K562 (cell line): Measurements from ENCODE around the gene CEP44.

Source experiments
- CTCF ChIP-seq, 3 experiments: IDR thresholded peaks in 2 of 3; conservative IDR thresholded peaks in 1 of 3; 2 replicates each; pipeline ENCODE4 v1.5.1; 2011 to 2012; ENCODE audit warnings: low read length in 3 of 3, mild to moderate bottlenecking in 3 of 3, control low read depth in 2 of 3, improper control_type of control experiment in 1 of 3, inconsistent platforms in 1 of 3, low read depth in 1 of 3, mixed read lengths in 1 of 3, moderate library complexity in 1 of 3; ENCODE audit not compliant: insufficient read depth in 2 of 3
- EP300 ChIP-seq: IDR thresholded peaks from 2 replicates; pipeline ENCODE4 v1.6.1; 2012; ENCODE audit warnings: low read length, improper control_type of control experiment
- FOXK1 ChIP-seq: sonication (generic); formaldehyde crosslinking; IDR thresholded peaks from 2 replicates; pipeline ENCODE4 v1.8.0; 2022; ENCODE audit warnings: missing genetic modification reagents, mild to moderate bottlenecking, borderline replicate concordance
- IRF2 ChIP-seq: sonication (generic); formaldehyde crosslinking; IDR thresholded peaks from 2 replicates; pipeline ENCODE4 v1.8.1; 2022; ENCODE audit warnings: mild to moderate bottlenecking, missing genetic modification reagents
- MTA3 ChIP-seq: fragments of 450-650 bp; formaldehyde crosslinking; IDR thresholded peaks from 2 replicates; pipeline ENCODE4 v1.6.1; 2017; ENCODE audit warnings: mild to moderate bottlenecking, borderline replicate concordance
- POLR2A ChIP-seq: fragments of 450-650 bp; conservative IDR thresholded peaks from 2 replicates; pipeline ENCODE4 v1.6.1; 2016
- POLR2AphosphoS5 ChIP-seq: IDR thresholded peaks from 2 replicates; pipeline ENCODE4 v1.6.1; 2011; ENCODE audit warnings: mild to moderate bottlenecking, low read depth, low read length, moderate library complexity; ENCODE audit not compliant: control insufficient read depth, insufficient read depth
- SIN3A ChIP-seq, 2 experiments: fragments of 150-350 bp in 1 of 2; IDR thresholded peaks; 2 replicates each; pipeline ENCODE4 v1.6.1; 2011 to 2016; ENCODE audit warnings: borderline replicate concordance in 2 of 2, low read depth in 2 of 2, low read length in 2 of 2, mild to moderate bottlenecking in 2 of 2, moderate library complexity in 2 of 2; ENCODE audit not compliant: control insufficient read depth in 1 of 2
- TBL1XR1 ChIP-seq, 2 experiments: IDR thresholded peaks; 2 replicates each; pipeline ENCODE4 v1.6.1; 2012; ENCODE audit warnings: improper control_type of control experiment in 2 of 2, low read length in 2 of 2, mild to moderate bottlenecking in 1 of 2
- TEAD1 ChIP-seq, 2 experiments: fragments of 450-650 bp in 1 of 2; sonication (generic) in 1 of 2; formaldehyde crosslinking; IDR thresholded peaks; 2 replicates each; pipeline versions ENCODE4 v1.4.0 to v1.8.0; 2020 to 2022; ENCODE audit warnings: mild to moderate bottlenecking in 2 of 2, missing genetic modification reagents in 1 of 2
- ZZZ3 ChIP-seq: fragments of 450-650 bp; IDR thresholded peaks from 2 replicates; pipeline ENCODE4 v1.6.1; 2016; ENCODE audit warnings: antibody characterized with exemption, mild to moderate bottlenecking, moderate library complexity

GRCh38 chr4:174254613-174255012, 29.1 kb upstream of the CEP44 start:
- TF ChIP-seq POLR2A (no peak), TEAD1 (CRISPR knock-in tag; IDR thresholded peaks at IDR 0.05) (no peak), IRF2 (CRISPR knock-in tag) (no peak), POLR2AphosphoS5 (no peak), EP300 (no peak), MTA3 (no peak), CTCF (IDR thresholded peaks at IDR 0.05 in 2 of 3, conservative IDR thresholded peaks at IDR 0.05 in 1 of 3; ENCODE audit: insufficient read depth in 2 of 3, low read depth in 1 of 3, low read length in 3 of 3) (no peak), TBL1XR1 (IDR thresholded peaks at IDR 0.05; ENCODE audit: low read length in 2 of 2) (no peak), ZZZ3 (no peak), SIN3A (IDR thresholded peaks at IDR 0.05; ENCODE audit: borderline replicate concordance in 2 of 2, control insufficient read depth in 1 of 2, low read depth in 2 of 2, low read length in 2 of 2) (no peak), FOXK1 (CRISPR knock-in tag) (no peak)
